NCI-H1417 treated with DMSO at 0.1 percent for 48 hours (cell line): Measurements from ENCODE around the gene DHRS3.

Experiments
- DNase-seq: peaks from one replicate; lab custom pipeline; 2025; lab: John Stamatoyannopoulos, UW

Gene DHRS3

GRCh38 chr1:12637693-12638092, 19.7 kb upstream of the DHRS3 start:
- DNase-seq: no peak

- DNase-seq: no peak
These were observed 18.3 kb upstream of the DHRS3 start for GRCh38 chr1:12636098-12636950.

GRCh38 chr1:12634696-12635202, 16.7 kb upstream of the DHRS3 start:
- no peak for DNase-seq

GRCh38 chr1:12634156-12634555, 16.1 kb upstream of the DHRS3 start:
- DNase-seq: no peak

- no peak for DNase-seq
These were observed 13.6 kb upstream of the DHRS3 start for GRCh38 chr1:12631571-12631970.

GRCh38 chr1:12630946-12631530, 13.0 kb upstream of the DHRS3 start:
- DNase-seq: no peak

- no peak for DNase-seq
These were observed 12.2 kb upstream of the DHRS3 start for GRCh38 chr1:12629985-12630760.

GRCh38 chr1:12629511-12629956, 11.5 kb upstream of the DHRS3 start:
- no peak for DNase-seq

GRCh38 chr1:12627296-12627695, 9.3 kb upstream of the DHRS3 start:
- DNase-seq: no peak

- no peak for DNase-seq
These were observed 8.9 kb upstream of the DHRS3 start for GRCh38 chr1:12626888-12627287.

GRCh38 chr1:12625276-12625675, 7.3 kb upstream of the DHRS3 start:
- DNase-seq: no peak

GRCh38 chr1:12622506-12622905, 4.5 kb upstream of the DHRS3 start:
- no peak for DNase-seq

- DNase-seq: no peak
These were observed 3.6 kb upstream of the DHRS3 start for GRCh38 chr1:12621346-12622335.

GRCh38 chr1:12620931-12621330, 2.9 kb upstream of the DHRS3 start:
- DNase-seq: no peak

GRCh38 chr1:12620488-12620865, 2.5 kb upstream of the DHRS3 start:
- no peak for DNase-seq

GRCh38 chr1:12619792-12620487, 1.9 kb upstream of the DHRS3 start:
- peak; percentile 15 for DNase-seq

- no peak for DNase-seq
These were observed 1.2 kb upstream of the DHRS3 start for GRCh38 chr1:12618965-12619791.

GRCh38 chr1:12618661-12618964, 603 bp upstream of the DHRS3 start:
- no peak for DNase-seq

- DNase-seq: no peak
These were observed 504 bp downstream of the DHRS3 start for GRCh38 chr1:12617511-12617900.

- no peak for DNase-seq
These were observed 1.2 kb downstream of the DHRS3 start for GRCh38 chr1:12616709-12617373.
